HUDEP-2 (cell line): ENCODE data around the gene ARL5B.
"Not testable (repeated sequence)": the region's sequence is repeated elsewhere in the genome, so short reads cannot be mapped to it uniquely, and the experiment has no call there.

Source experiments
- DNase-seq, 76 experiments: peaks; one replicate each; lab custom pipeline; 2025; ENCODE audit not compliant: unreplicated experiment in 76 of 76; lab: John Stamatoyannopoulos, UW

ARL5B gene

GRCh38 chr10:18659125-18659818 is at the start of gene ARL5B:
Gene ARL5B, plus strand, starts transcription at chr10:18659431. Its CDS starts 207 bp downstream, at chr10:18659638.
- peak in 75 of 76 experiments; percentile 18 to 96 (median 89) for DNase-seq

GRCh38 chr10:18610517-18610916 is 48.7 kb upstream of the ARL5B start:
- DNase-seq: no peak

GRCh38 chr10:18611168-18611567 is 48.1 kb upstream of the ARL5B start:
- DNase-seq: no peak

- no peak for DNase-seq
Observed at GRCh38 chr10:18615618-18616017, 43.6 kb upstream of the ARL5B start.

- DNase-seq: no peak
Observed at GRCh38 chr10:18616337-18616736, 42.9 kb upstream of the ARL5B start.

GRCh38 chr10:18619016-18619415 is 40.2 kb upstream of the ARL5B start:
- no peak for DNase-seq

GRCh38 chr10:18620856-18621255 is 38.4 kb upstream of the ARL5B start:
- no peak for DNase-seq

GRCh38 chr10:18623671-18624070 is 35.6 kb upstream of the ARL5B start:
- not testable (repeated sequence) for DNase-seq

- no peak for DNase-seq
Observed at GRCh38 chr10:18625886-18626285, 33.3 kb upstream of the ARL5B start.

- peak in 59 of 76 experiments; percentile 4 to 75 (median 47) for DNase-seq
Observed at GRCh38 chr10:18627452-18628018, 31.7 kb upstream of the ARL5B start.

GRCh38 chr10:18632500-18632899 is 26.7 kb upstream of the ARL5B start:
- not testable (repeated sequence) for DNase-seq

- DNase-seq: no peak
Observed at GRCh38 chr10:18635995-18636394, 23.2 kb upstream of the ARL5B start.

GRCh38 chr10:18637400-18637799 is 21.8 kb upstream of the ARL5B start:
- DNase-seq: not testable (repeated sequence)

- DNase-seq: not testable (repeated sequence)
Observed at GRCh38 chr10:18639719-18640118, 19.5 kb upstream of the ARL5B start.

- DNase-seq: no peak
Observed at GRCh38 chr10:18647151-18647550, 12.1 kb upstream of the ARL5B start.

GRCh38 chr10:18647945-18648344 is 11.3 kb upstream of the ARL5B start:
- peak in 1 of 76 experiments; percentile 4 for DNase-seq

- DNase-seq: peak in 1 of 76 experiments; percentile 4
Observed at GRCh38 chr10:18649364-18649959, 9.8 kb upstream of the ARL5B start.

- DNase-seq: peak in 2 of 76 experiments; percentile 4 to 7
Observed at GRCh38 chr10:18650404-18650997, 8.7 kb upstream of the ARL5B start.

GRCh38 chr10:18651324-18652007 is 7.8 kb upstream of the ARL5B start, which contains the start of gene NSUN6:
Gene NSUN6, minus strand, starts transcription at chr10:18651587. Its CDS starts 384 bp downstream, at chr10:18651203.
- peak in 75 of 76 experiments; percentile 8 to 92 (median 80) for DNase-seq

GRCh38 chr10:18653112-18653511 is 6.1 kb upstream of the ARL5B start:
- no peak for DNase-seq

GRCh38 chr10:18656724-18657123 is 2.5 kb upstream of the ARL5B start:
- no peak for DNase-seq
